Naive thymus-derived CD4-positive, alpha-beta T cell (primary cell): ENCODE measurements around the gene SPDYE16. TPM values are rescaled to one million over a fixed set of nuclear protein-coding genes. Genes with fewer than 3 reads are reported as not detected.
"Not testable (repeated sequence)": the region's sequence is repeated elsewhere in the genome, so short reads cannot be mapped to it uniquely, and the experiment has no call there.

ENCODE experiments used
- ATAC-seq: fragments of 150-1000 bp; cut with Tn5 transposase; 2 replicates; pipeline ENCODE4 v1.10.0; 2021; ENCODE audit warnings: mild to moderate bottlenecking, moderate library complexity
- CTCF ChIA-PET: fragments of 350-600 bp; sonication (Branson Sonifier 250); formaldehyde crosslinking; loops from one replicate; lab custom pipeline; 2021; ENCODE audit warnings: antibody characterized with exemption; lab: Charles Lee
- POLR2A ChIA-PET: fragments of 350-600 bp; sonication (Branson Sonifier 250); formaldehyde crosslinking; loops from one replicate; lab custom pipeline; 2021; ENCODE audit warnings: antibody characterized with exemption, inconsistent platforms; lab: Charles Lee
- DNase-seq, 9 donors: peaks; one replicate each; pipeline versions ENCODE4 v3.0.0 to v3.0.0-alpha.2; 2020 to 2022; ENCODE audit warnings: mixed read lengths in 1 of 9
- H3K27ac ChIP-seq: one replicate; pipeline ENCODE4 v1.7.0; 2013; ENCODE audit warnings: mild to moderate bottlenecking, low read depth, low read length, moderate library complexity
- H3K27me3 ChIP-seq, 2 donors: one replicate each; pipeline ENCODE4 v1.7.0; 2013; ENCODE audit warnings: low read length in 2 of 2, mild to moderate bottlenecking in 2 of 2, moderate library complexity in 2 of 2; ENCODE audit not compliant: control insufficient read depth in 2 of 2, insufficient read depth in 2 of 2
- H3K36me3 ChIP-seq, 3 experiments: 1 replicate in 2 of 3; 2 replicates in 1 of 3; pipeline ENCODE4 v1.7.0; 2013; ENCODE audit warnings: low read length in 3 of 3, mild to moderate bottlenecking in 3 of 3, moderate library complexity in 1 of 3; ENCODE audit not compliant: insufficient read depth in 3 of 3, control insufficient read depth in 2 of 3
- H3K4me1 ChIP-seq, 2 donors: one replicate each; pipeline ENCODE4 v1.7.0; 2013; ENCODE audit warnings: low read length in 2 of 2, mild to moderate bottlenecking in 2 of 2, moderate library complexity in 1 of 2; ENCODE audit not compliant: control insufficient read depth in 2 of 2, insufficient read depth in 2 of 2
- H3K4me3 ChIP-seq: 2 replicates; pipeline ENCODE4 v1.7.0; 2013; ENCODE audit warnings: mild to moderate bottlenecking, low read length
- H3K9me3 ChIP-seq, 3 experiments: 1 replicate in 2 of 3; 2 replicates in 1 of 3; pipeline ENCODE4 v1.7.0; 2013; ENCODE audit warnings: low read length in 3 of 3; ENCODE audit not compliant: control insufficient read depth in 2 of 3
- H3K27ac Mint-ChIP-seq, 9 donors: one replicate each; pipeline ENCODE4 v1.8.0; 2020 to 2022; ENCODE audit warnings: mixed read lengths in 9 of 9, mild to moderate bottlenecking in 8 of 9, moderate library complexity in 5 of 9, inconsistent platforms in 2 of 9
- H3K27me3 Mint-ChIP-seq, 5 donors: one replicate each; pipeline ENCODE4 v1.8.0; 2021 to 2022; ENCODE audit warnings: mixed read lengths in 5 of 5, mild to moderate bottlenecking in 1 of 5
- H3K36me3 Mint-ChIP-seq, 5 donors: one replicate each; pipeline ENCODE4 v1.8.0; 2020 to 2022; ENCODE audit warnings: mixed read lengths in 5 of 5, mild to moderate bottlenecking in 3 of 5, inconsistent platforms in 1 of 5
- H3K4me1 Mint-ChIP-seq, 7 donors: one replicate each; pipeline ENCODE4 v1.8.0; 2020 to 2022; ENCODE audit warnings: mixed read lengths in 7 of 7, mild to moderate bottlenecking in 3 of 7, inconsistent platforms in 1 of 7
- H3K4me3 Mint-ChIP-seq, 10 donors: one replicate each; pipeline ENCODE4 v1.8.0; 2020 to 2022; ENCODE audit warnings: mild to moderate bottlenecking in 10 of 10, mixed read lengths in 10 of 10, moderate library complexity in 6 of 10, inconsistent platforms in 2 of 10
- H3K9me3 Mint-ChIP-seq, 11 donors: one replicate each; pipeline ENCODE4 v1.8.0; 2020 to 2022; ENCODE audit warnings: mixed read lengths in 11 of 11, mild to moderate bottlenecking in 4 of 11, inconsistent platforms in 1 of 11, moderate library complexity in 1 of 11
- intact Hi-C, 2 donors: fragments of 100-400 bp; cut with micrococcal nuclease; formaldehyde crosslinking; loops; one replicate each; pipeline ENCODE4 v1.15.1; 2023
- polyA plus RNA-seq, 2 donors: library from polyadenylated mRNA; unstranded; fragments of 300-500 nt; fragmentation: Illumina TruSeq; gene quantifications; one replicate each; pipeline ENCODE4 v1.2.3, GENCODE V29; 2021
- total RNA-seq, 6 experiments: library from RNA in 5 of 6; stranded (reverse) in 5 of 6; gene quantifications; 1 replicate in 5 of 6; 2 replicates in 1 of 6; pipeline ENCODE4 v1.2.3 and lab custom pipeline; 2021 to 2026

The SPDYE16 gene
- total and polyA plus RNA-seq, 7 experiments from 2014 or later = 0.10 to 0.88 (median 0.38) TPM

GRCh38 chr7:76504351-76505167 is 38.5 kb downstream of the SPDYE16 start:
- POLR2A ChIA-PET, ATAC-seq, CTCF ChIA-PET: not testable (repeated sequence)

GRCh38 chr7:76503244-76503643 is 39.9 kb downstream of the SPDYE16 start:
- intact Hi-C loops, H3K4me1 Mint-ChIP-seq, CTCF ChIA-PET, H3K27ac Mint-ChIP-seq, ATAC-seq, POLR2A ChIA-PET, H3K4me3 ChIP-seq, H3K4me3 Mint-ChIP-seq, H3K27ac ChIP-seq, DNase-seq, H3K27me3 Mint-ChIP-seq, H3K4me1 ChIP-seq, H3K27me3 ChIP-seq, H3K9me3 Mint-ChIP-seq, H3K9me3 ChIP-seq: not testable (repeated sequence)
- H3K36me3 ChIP-seq = peaks cover 0 to 15% (median 0%) of the 10 kb centered on the region in 3 experiments
- peaks cover 0 to 15% (median 0%) of the 10 kb centered on the region in 5 donors for H3K36me3 Mint-ChIP-seq

More at GRCh38 chr7:76504351-76505167, 38.5 kb downstream of the SPDYE16 start:
- H3K9me3 Mint-ChIP-seq, H3K4me1 Mint-ChIP-seq, H3K27ac ChIP-seq, DNase-seq, H3K4me3 Mint-ChIP-seq, H3K4me3 ChIP-seq, H3K4me1 ChIP-seq, H3K9me3 ChIP-seq, H3K27me3 ChIP-seq, H3K27me3 Mint-ChIP-seq, intact Hi-C loops: not testable (repeated sequence)
- Mint-ChIP-seq H3K36me3 (peaks cover 0 to 15% (median 0%) of the 10 kb centered on the region in 5 donors), H3K27ac (peak overlapping the region in 1 of 9 donors; percentile 68)
- peaks cover 0 to 15% (median 0%) of the 10 kb centered on the region in 3 experiments for H3K36me3 ChIP-seq

- CTCF ChIA-PET, ATAC-seq, H3K27me3 Mint-ChIP-seq, H3K27ac ChIP-seq, H3K27ac Mint-ChIP-seq, DNase-seq, H3K4me1 ChIP-seq, H3K4me3 ChIP-seq, H3K4me1 Mint-ChIP-seq, H3K4me3 Mint-ChIP-seq, H3K27me3 ChIP-seq, H3K9me3 Mint-ChIP-seq, intact Hi-C loops, POLR2A ChIA-PET, H3K9me3 ChIP-seq: not testable (repeated sequence)
- peaks cover 0 to 15% (median 0%) of the 10 kb centered on the region in 5 donors for H3K36me3 Mint-ChIP-seq
- H3K36me3 ChIP-seq = peaks cover 0 to 15% (median 0%) of the 10 kb centered on the region in 3 experiments
These were observed 40.3 kb downstream of the SPDYE16 start for GRCh38 chr7:76502836-76503235.

- intact Hi-C loops = not testable (repeated sequence)
These were observed 40.9 kb downstream of the SPDYE16 start for GRCh38 chr7:76502224-76502623.

GRCh38 chr7:76499924-76500241 is 43.2 kb downstream of the SPDYE16 start:
- H3K27me3 Mint-ChIP-seq, H3K4me1 ChIP-seq, H3K36me3 Mint-ChIP-seq, CTCF ChIA-PET, H3K27ac Mint-ChIP-seq, H3K9me3 ChIP-seq, H3K4me1 Mint-ChIP-seq, intact Hi-C loops, H3K36me3 ChIP-seq, POLR2A ChIA-PET, H3K27me3 ChIP-seq, H3K9me3 Mint-ChIP-seq, H3K4me3 ChIP-seq, H3K27ac ChIP-seq: not testable (repeated sequence)
- H3K4me3 Mint-ChIP-seq = peak overlapping the region in 1 of 10 donors; percentile 29
- ATAC-seq (peak; percentile 57), DNase-seq (peak in 1 of 9 donors; percentile 19)

More at GRCh38 chr7:76502224-76502623, 40.9 kb downstream of the SPDYE16 start:
- ATAC-seq, DNase-seq, H3K27ac Mint-ChIP-seq, H3K9me3 ChIP-seq, H3K9me3 Mint-ChIP-seq, H3K27me3 Mint-ChIP-seq, H3K27me3 ChIP-seq, H3K4me3 ChIP-seq, POLR2A ChIA-PET, H3K4me1 Mint-ChIP-seq, H3K4me3 Mint-ChIP-seq, H3K4me1 ChIP-seq, H3K27ac ChIP-seq, CTCF ChIA-PET: not testable (repeated sequence)
- H3K36me3 ChIP-seq = peaks cover 0 to 15% (median 0%) of the 10 kb centered on the region in 3 experiments
- H3K36me3 Mint-ChIP-seq = peaks cover 0 to 15% (median 0%) of the 10 kb centered on the region in 5 donors

- H3K27ac ChIP-seq, H3K9me3 ChIP-seq, POLR2A ChIA-PET, H3K36me3 Mint-ChIP-seq, DNase-seq, H3K4me1 ChIP-seq, H3K9me3 Mint-ChIP-seq, CTCF ChIA-PET, H3K36me3 ChIP-seq, H3K4me3 ChIP-seq, intact Hi-C loops, H3K4me1 Mint-ChIP-seq, H3K27me3 Mint-ChIP-seq, H3K27me3 ChIP-seq: not testable (repeated sequence)
- peak overlapping the region in 1 of 9 donors; percentile 31 for H3K27ac Mint-ChIP-seq
- H3K4me3 Mint-ChIP-seq = peak overlapping the region in 1 of 10 donors; percentile 29
- ATAC-seq = peak; percentile 14
These were observed 43.7 kb downstream of the SPDYE16 start for GRCh38 chr7:76499201-76499923.
